Endodermal cell (in vitro differentiated cells): ENCODE measurements around the gene GEN1. TPM values are rescaled to one million over a fixed set of nuclear protein-coding genes. Genes with fewer than 3 reads are reported as not detected.

ENCODE experiments used
- DNase-seq: peaks from one replicate; pipeline ENCODE4 v3.0.0-alpha.2; 2017
- H3K27ac ChIP-seq: 2 replicates; pipeline ENCODE4 v1.5.1; 2013; ENCODE audit warnings: mild to moderate bottlenecking, low read depth, low read length, moderate library complexity
- H3K27me3 ChIP-seq: 2 replicates; pipeline ENCODE4 v1.6.1; 2013; ENCODE audit warnings: mild to moderate bottlenecking, low read length, moderate library complexity; ENCODE audit not compliant: insufficient read depth, control insufficient read depth, poor library complexity, severe bottlenecking
- H3K36me3 ChIP-seq: 2 replicates; pipeline ENCODE4 v1.7.0; 2013; ENCODE audit warnings: mild to moderate bottlenecking, low read length, moderate library complexity; ENCODE audit not compliant: control insufficient read depth, insufficient read depth
- H3K4me1 ChIP-seq: one replicate; pipeline ENCODE4 v1.7.0; 2013; ENCODE audit warnings: low read length; ENCODE audit not compliant: control insufficient read depth, insufficient read depth
- H3K4me3 ChIP-seq: 2 replicates; pipeline ENCODE4 v1.5.1; 2013; ENCODE audit warnings: mild to moderate bottlenecking, low read length, moderate library complexity
- H3K9ac ChIP-seq: 2 replicates; pipeline ENCODE4 v1.6.1; 2013; ENCODE audit warnings: mild to moderate bottlenecking, low read length, moderate library complexity; ENCODE audit not compliant: poor library complexity, severe bottlenecking; ENCODE audit errors: extremely low read depth
- H3K9me3 ChIP-seq: 2 replicates; pipeline ENCODE4 v1.6.1; 2013; ENCODE audit warnings: mild to moderate bottlenecking, low read length, moderate library complexity; ENCODE audit not compliant: control insufficient read depth
- H3K27ac Mint-ChIP-seq: 2 replicates; pipeline ENCODE4 v1.8.0; 2020; ENCODE audit warnings: mixed read lengths
- H3K27me3 Mint-ChIP-seq: 2 replicates; pipeline ENCODE4 v1.8.0; 2021; ENCODE audit warnings: mild to moderate bottlenecking, mixed read lengths; ENCODE audit not compliant: insufficient read depth
- H3K36me3 Mint-ChIP-seq: 2 replicates; pipeline ENCODE4 v1.8.0; 2020; ENCODE audit warnings: low read depth, mixed read lengths
- H3K4me1 Mint-ChIP-seq: 2 replicates; pipeline ENCODE4 v1.8.0; 2020; ENCODE audit warnings: mixed read lengths
- H3K4me3 Mint-ChIP-seq: 2 replicates; pipeline ENCODE4 v1.8.0; 2020; ENCODE audit warnings: mild to moderate bottlenecking, moderate library complexity, mixed read lengths
- H3K9me3 Mint-ChIP-seq: 2 replicates; pipeline ENCODE4 v1.8.0; 2020; ENCODE audit warnings: mild to moderate bottlenecking, mixed read lengths
- CTCF ChIP-seq: fragments of 200-600 bp; sonication (generic); conservative IDR thresholded peaks from 2 replicates; pipeline ENCODE4 v1.5.0; 2021; ENCODE audit warnings: antibody characterized with exemption, mild to moderate bottlenecking
- WGBS, 2 experiments: methylation state at CpG; one replicate each; pipeline versions ENCODE4 v1.1.5 to v1.1.7; 2013; ENCODE audit warnings: missing lambda C conversion rate in 2 of 2, mixed read lengths in 1 of 2; ENCODE audit not compliant: insufficient coverage in 1 of 2, insufficient read length in 1 of 2; 5-methylcytosine and 5-hydroxymethylcytosine counted together
- total RNA-seq, 2 donors: library from RNA; stranded (reverse); fragmentation: NEBNext Ultra II Directional in 1 of 2; extraction: Animal tissue kit (Norgen Biotek cat#: 25700) in 1 of 2; gene quantifications; 2 replicates in 1 of 2; 3 replicates in 1 of 2; pipeline ENCODE4 v1.2.1, GENCODE V29; 2021

The GEN1 gene
- total RNA-seq, 2 donors from 2014 or later: 24.5 to 34.5 TPM

GRCh38 chr2:17804358-17804757, 50.4 kb downstream of the GEN1 start:
- H3K4me3 Mint-ChIP-seq: no peak overlapping the region
- no peak overlapping the region for H3K27ac Mint-ChIP-seq
- Histone ChIP-seq H3K27ac (no peak overlapping the region), H3K4me1 (no peaks in the 10 kb centered on the region), H3K9me3 (no peaks in the 10 kb centered on the region), H3K27me3 (no peaks in the 10 kb centered on the region), H3K4me3 (no peak overlapping the region), H3K9ac (no peak overlapping the region), H3K36me3 (no peaks in the 10 kb centered on the region)
- 85 to 89% methylated on average over 3 of the region's 3 CpGs for WGBS, 2 experiments
- no peaks in the 10 kb centered on the region for H3K4me1 Mint-ChIP-seq
- no peaks in the 10 kb centered on the region for H3K9me3 Mint-ChIP-seq
- TF ChIP-seq CTCF: no peak
- H3K27me3 Mint-ChIP-seq: peaks cover 4% of the 10 kb centered on the region
- H3K36me3 Mint-ChIP-seq: no peaks in the 10 kb centered on the region
- no peak for DNase-seq

GRCh38 chr2:17805166-17805565, 51.2 kb downstream of the GEN1 start:
- H3K9me3 ChIP-seq: no peaks in the 10 kb centered on the region
- no peaks in the 10 kb centered on the region for H3K36me3 ChIP-seq
- H3K4me3 Mint-ChIP-seq: no peak overlapping the region
- no peaks in the 10 kb centered on the region for H3K27me3 ChIP-seq
- H3K27me3 Mint-ChIP-seq: peaks cover 3% of the 10 kb centered on the region
- no peak overlapping the region for H3K4me3 ChIP-seq
- H3K9me3 Mint-ChIP-seq: no peaks in the 10 kb centered on the region
- no peak for DNase-seq
- H3K4me1 ChIP-seq: no peaks in the 10 kb centered on the region
- H3K9ac ChIP-seq: no peak overlapping the region
- H3K36me3 Mint-ChIP-seq: no peaks in the 10 kb centered on the region
- TF ChIP-seq CTCF: no peak
- no peak overlapping the region for H3K27ac Mint-ChIP-seq
- H3K27ac ChIP-seq: no peak overlapping the region
- H3K4me1 Mint-ChIP-seq: no peaks in the 10 kb centered on the region
- 83 to 92% methylated on average over 1 to 2 of the region's 2 CpGs for WGBS, 2 experiments

DNA sequence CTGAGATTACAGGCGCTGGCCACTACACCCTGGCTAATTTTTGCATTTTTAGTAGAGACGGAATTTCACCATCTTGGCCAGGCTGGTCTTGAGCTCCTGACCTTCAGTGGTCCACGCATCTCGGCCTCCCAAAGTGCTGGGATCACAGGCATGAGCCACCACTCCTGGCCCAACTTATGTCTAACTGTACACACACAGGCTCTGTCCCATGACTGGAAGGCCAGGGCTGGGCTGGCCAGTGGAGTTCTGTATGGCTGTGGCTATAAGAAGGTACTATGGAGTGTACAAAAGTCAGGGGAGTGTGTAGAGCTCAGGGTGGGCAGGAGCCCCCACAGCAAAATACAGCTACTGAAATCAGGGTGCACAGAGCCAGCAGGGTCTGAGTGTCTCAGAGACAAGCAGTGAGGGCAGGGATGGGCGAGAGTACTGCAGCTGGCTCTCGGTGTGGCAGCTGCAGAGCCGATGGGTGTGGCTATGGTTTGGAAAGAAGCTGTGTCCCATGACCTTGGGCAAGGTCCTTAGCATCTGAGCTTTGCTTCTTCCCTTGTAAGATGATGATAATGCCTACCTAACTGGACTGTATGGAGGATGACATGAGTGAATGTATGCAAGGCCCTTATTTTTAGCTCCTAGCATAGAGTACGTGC, 51.9 kb downstream of the GEN1 start:
- Histone ChIP-seq H3K27ac (no peak overlapping the region), H3K4me1 (no peaks in the 10 kb centered on the region), H3K9ac (no peak overlapping the region), H3K27me3 (no peaks in the 10 kb centered on the region), H3K4me3 (no peak overlapping the region), H3K36me3 (no peaks in the 10 kb centered on the region), H3K9me3 (no peaks in the 10 kb centered on the region)
- H3K27me3 Mint-ChIP-seq: peaks cover 3% of the 10 kb centered on the region
- H3K27ac Mint-ChIP-seq: no peak overlapping the region
- no peaks in the 10 kb centered on the region for H3K9me3 Mint-ChIP-seq
- DNase-seq: no peak
- H3K36me3 Mint-ChIP-seq: no peaks in the 10 kb centered on the region
- no peak overlapping the region for H3K4me3 Mint-ChIP-seq
- TF ChIP-seq CTCF: no peak
- no peaks in the 10 kb centered on the region for H3K4me1 Mint-ChIP-seq
- 87 to 94% methylated on average over 6 to 7 of the region's 8 CpGs for WGBS, 2 experiments
